8988T (cell line): Measurements from ENCODE around the gene ZNF182.
"Not testable (repeated sequence)": the region's sequence is repeated elsewhere in the genome, so short reads cannot be mapped to it uniquely, and the experiment has no call there.

Experiments
- DNase-seq: peaks from one replicate; pipeline ENCODE4 v3.0.0; 2011

ZNF182 gene

GRCh38 chrX:48003758-48004457, at the start of gene ZNF182:
TSS of gene ZNF182 (minus strand) at chrX:48003989. CDS start at chrX:48002609, 1,380 bp downstream.
- DNase-seq, result peak; percentile 81

- DNase-seq, result no peak
Observed at GRCh38 chrX:48046846-48047245, 43.1 kb upstream of the ZNF182 start.

- DNase-seq, result no peak
Observed at GRCh38 chrX:48045410-48046311, 41.9 kb upstream of the ZNF182 start.

- no peak for DNase-seq
Observed at GRCh38 chrX:48043056-48043455, 39.3 kb upstream of the ZNF182 start.

- DNase-seq, result no peak
Observed at GRCh38 chrX:48035891-48036290, 32.1 kb upstream of the ZNF182 start.

DNA sequence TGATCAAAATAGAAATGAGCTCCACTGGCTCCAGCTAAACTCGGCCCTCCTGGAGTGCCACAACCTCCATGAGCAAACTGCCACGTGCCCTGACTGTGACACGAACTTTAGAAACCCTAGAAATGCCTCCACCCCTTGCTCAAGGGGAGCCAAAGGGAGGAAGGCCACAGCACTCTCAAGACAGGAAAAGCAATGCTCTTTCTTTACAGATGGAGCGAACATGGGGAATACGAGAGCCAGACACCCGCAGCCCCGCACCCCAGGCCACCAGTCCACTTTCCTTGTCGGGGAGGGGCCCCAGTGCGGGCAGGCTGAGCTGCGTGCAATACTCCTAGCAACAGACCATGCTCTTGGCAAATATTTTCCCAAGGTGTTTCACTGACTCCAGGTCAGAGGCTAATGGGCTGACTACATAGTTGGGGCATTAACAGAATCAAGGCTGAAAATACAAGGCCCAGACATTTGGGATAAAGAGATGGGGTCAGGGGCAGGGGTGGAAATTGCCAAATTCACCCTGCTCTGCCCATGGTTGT, 26.9 kb upstream of the ZNF182 start:
- DNase-seq, result not testable (repeated sequence)

DNA sequence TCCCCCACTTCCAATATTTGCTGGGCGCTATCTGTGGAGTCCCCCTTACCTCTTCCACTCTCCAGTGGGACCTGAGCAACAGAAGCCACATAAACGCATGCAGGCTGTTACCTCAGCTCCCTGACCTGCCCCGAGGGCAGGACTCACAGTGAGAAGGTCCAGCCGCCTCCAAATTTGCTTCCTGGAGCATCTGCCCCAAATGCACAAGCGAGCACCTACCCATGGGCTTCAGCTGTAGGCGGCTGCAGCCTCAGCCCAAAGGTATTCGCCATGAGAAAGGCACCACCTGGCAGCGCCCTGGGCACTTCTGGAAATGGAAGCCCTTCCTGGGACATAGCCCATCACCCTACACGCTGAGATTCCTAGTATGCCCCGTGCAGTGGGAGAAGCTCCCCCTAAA, 26.4 kb upstream of the ZNF182 start:
- no peak for DNase-seq

- no peak for DNase-seq
Observed at GRCh38 chrX:48028091-48028490, 24.3 kb upstream of the ZNF182 start.

DNA sequence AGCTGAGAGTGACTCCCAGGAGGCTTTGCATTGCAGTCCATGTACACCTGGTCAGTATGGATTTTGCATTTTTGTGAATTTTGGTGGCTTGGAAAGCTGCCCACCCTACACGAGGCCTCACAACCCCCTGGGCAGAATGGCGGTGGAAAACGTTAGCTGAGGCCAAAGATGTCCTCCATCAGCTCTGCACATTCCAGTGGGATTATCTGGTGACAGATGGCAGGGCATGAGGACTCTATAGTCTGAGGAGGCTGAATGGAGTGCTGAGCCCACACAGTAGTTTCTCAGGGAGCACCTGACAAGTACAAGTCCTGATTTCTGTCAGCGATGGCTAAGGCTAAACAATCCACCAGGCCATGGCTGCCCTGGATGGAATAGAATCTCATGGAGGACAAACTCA, 23.8 kb upstream of the ZNF182 start:
- not testable (repeated sequence) for DNase-seq

GRCh38 chrX:48025561-48025960, 21.8 kb upstream of the ZNF182 start:
- no peak for DNase-seq

GRCh38 chrX:48022738-48023137, 18.9 kb upstream of the ZNF182 start:
- DNase-seq, result no peak

GRCh38 chrX:48022100-48022499, 18.3 kb upstream of the ZNF182 start:
- DNase-seq, result no peak

DNA sequence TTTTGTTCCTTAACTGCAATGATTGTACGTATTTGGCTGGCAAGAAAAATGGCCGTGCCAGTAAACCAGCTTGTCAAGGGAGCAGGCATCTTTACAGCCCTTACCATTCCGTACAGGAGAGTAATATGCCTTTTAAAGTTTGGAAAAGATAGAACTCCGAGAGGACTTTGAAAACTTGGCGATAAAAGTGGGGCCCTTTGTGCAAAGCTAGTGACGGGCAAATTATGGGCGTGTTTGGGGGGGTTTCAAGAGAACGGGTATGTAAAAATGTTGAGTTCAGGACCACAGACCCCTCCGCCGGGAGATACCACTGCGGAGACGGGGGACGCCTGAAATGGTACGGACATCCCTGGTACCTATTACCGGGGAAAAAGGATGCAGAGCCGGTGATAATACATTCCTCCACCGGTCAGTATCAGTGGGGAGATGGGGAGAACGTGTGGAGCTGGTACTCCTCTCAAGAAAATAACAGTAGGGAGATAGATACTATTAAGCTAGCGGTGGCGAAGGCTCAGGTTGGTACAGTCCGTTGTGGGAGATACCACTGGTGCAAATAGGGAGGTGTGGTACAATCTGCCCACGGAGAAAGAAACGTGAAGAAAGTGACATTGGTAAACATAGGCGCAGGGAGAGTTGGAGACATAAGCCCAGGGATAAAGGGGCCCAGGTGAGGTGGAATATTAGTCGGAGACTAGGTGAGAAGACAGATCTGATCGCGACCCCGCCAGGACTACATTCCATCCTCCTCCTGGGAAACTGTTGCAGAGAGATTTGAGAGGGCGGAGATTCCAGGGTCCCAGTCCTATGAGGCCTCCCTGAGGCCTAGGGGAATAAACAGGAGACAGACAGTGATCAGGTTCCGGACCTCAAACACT, 17.5 kb upstream of the ZNF182 start:
- DNase-seq, result peak; percentile 31

GRCh38 chrX:48020472-48020871, 16.7 kb upstream of the ZNF182 start:
- not testable (repeated sequence) for DNase-seq

GRCh38 chrX:48019892-48020291, 16.1 kb upstream of the ZNF182 start:
- DNase-seq, result not testable (repeated sequence)

DNA sequence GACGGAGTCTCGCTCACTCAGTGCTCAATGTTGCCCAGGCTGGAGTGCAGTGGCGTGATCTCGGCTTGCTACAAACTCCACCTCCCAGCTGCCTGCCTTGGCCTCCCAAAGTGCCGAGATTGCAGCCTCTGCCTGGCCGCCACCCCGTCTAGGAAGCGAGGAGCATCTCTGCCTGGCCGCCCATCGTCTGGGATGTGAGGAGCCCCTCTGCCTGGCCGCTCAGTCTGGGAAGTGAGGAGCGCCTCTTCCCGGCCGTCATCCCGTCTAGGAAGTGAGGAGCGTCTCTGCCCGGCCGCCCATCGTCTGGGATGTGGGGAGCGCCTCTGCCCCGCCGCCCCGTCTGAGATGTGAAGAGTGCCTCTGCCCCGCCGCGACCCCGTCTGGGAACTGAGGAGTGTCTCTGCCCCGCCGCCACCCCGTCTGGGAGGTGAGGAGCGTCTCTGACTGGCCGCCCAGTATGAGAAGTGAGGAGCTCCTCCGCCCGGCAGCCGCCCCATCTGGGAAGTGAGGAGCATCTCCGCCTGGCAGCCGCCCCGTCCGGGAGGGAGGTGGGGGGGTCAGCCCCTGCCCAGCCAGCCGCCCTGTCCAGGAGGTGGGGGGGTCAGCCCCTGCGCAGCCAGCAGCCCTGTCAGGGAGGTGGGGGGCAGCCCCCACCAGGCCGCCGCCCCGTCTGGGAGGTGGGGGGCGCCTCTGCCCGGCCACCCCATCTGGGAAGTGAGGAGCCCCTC, 13.0 kb upstream of the ZNF182 start:
- DNase-seq, result not testable (repeated sequence)

- not testable (repeated sequence) for DNase-seq
Observed at GRCh38 chrX:48009445-48009960, 5.7 kb upstream of the ZNF182 start.

- DNase-seq, result not testable (repeated sequence)
Observed at GRCh38 chrX:48006688-48007087, 2.9 kb upstream of the ZNF182 start, which contains the start of gene SPACA5. TSS of gene SPACA5 (plus strand) at chrX:48006988. CDS start at chrX:48007803, 815 bp downstream.

GRCh38 chrX:48003367-48003757, 427 bp downstream of the ZNF182 start:
- DNase-seq, result no peak

- DNase-seq, result no peak
Observed at GRCh38 chrX:48002929-48003328, 860 bp downstream of the ZNF182 start.

DNA sequence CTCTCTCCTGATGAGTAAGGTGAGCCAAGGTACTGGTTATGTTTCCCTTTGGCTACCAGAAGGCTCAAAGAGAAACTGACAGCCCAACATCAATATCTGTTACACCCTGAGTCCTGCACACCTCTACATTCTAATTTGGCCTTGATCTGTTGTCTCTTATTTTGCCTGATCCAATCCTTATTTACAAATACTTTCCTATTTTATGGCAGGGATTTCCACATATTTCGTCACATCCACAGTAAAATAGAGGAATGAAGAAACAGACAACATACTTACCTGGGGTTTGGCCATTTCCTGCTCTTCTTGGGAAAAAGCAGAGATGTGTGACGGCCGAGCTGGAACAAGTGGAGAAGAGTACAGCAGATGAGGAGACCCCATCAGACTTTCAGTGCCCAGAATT, 1.5 kb downstream of the ZNF182 start:
- DNase-seq, result no peak

GRCh38 chrX:48001260-48001659, 2.5 kb downstream of the ZNF182 start:
- no peak for DNase-seq
